SK-N-SH (cell line): Measurements from ENCODE around the gene UBASH3B. TPM values are rescaled to one million over a fixed set of nuclear protein-coding genes. Genes with fewer than 3 reads are reported as not detected.

ENCODE experiments used
- CTCF ChIA-PET: fragments of 300-600, 350-600 bp; formaldehyde crosslinking; extraction: SDS; loops from one replicate; lab custom pipeline; 2021; lab: Yijun Ruan, JAX
- POLR2A ChIA-PET: fragments of 350-600 bp; sonication (Branson Sonifier 250); formaldehyde crosslinking; extraction: SDS; loops from one replicate; lab custom pipeline; 2020; ENCODE audit warnings: antibody characterized with exemption, inconsistent platforms; lab: Yijun Ruan, JAX
- DNase-seq: peaks from one replicate; pipeline ENCODE4 v3.0.0; 2012
- H2AFZ ChIP-seq: fragments of 200-600 bp; sonication (generic); 2 replicates; pipeline ENCODE4 v1.8.1; 2016; ENCODE audit warnings: antibody characterized with exemption, mild to moderate bottlenecking, low read depth
- H3F3A ChIP-seq: fragments of 200-600 bp; sonication (generic); replicated peaks from 2 replicates; pipeline ENCODE3; 2016; ENCODE audit warnings: antibody characterized with exemption, mild to moderate bottlenecking; ENCODE audit not compliant: insufficient read depth
- H3K27ac ChIP-seq, 2 experiments: fragments of 200-500 bp in 1 of 2; fragments of 200-600 bp in 1 of 2; sonication (Bioruptor generic) in 1 of 2; sonication (generic), shearing (Covaris generic) in 1 of 2; 2 replicates each; pipeline versions ENCODE4 v1.5.1 to v1.6.1; 2014 to 2016; ENCODE audit warnings: low read depth in 2 of 2, inconsistent platforms in 1 of 2, low read length in 1 of 2, mild to moderate bottlenecking in 1 of 2, mixed read lengths in 1 of 2
- H3K27me3 ChIP-seq: fragments of 200-600 bp; sonication (generic), shearing (Covaris generic); 2 replicates; pipeline ENCODE4 v1.6.1; 2016; ENCODE audit warnings: mixed run types; ENCODE audit not compliant: insufficient read depth
- H3K36me3 ChIP-seq, 2 experiments: fragments of 200-500 bp in 1 of 2; fragments of 200-600 bp in 1 of 2; sonication (Bioruptor generic) in 1 of 2; sonication (generic) in 1 of 2; replicated peaks in 1 of 2; 2 replicates each; pipeline versions ENCODE3 to v1.5.1; 2014 to 2016; ENCODE audit warnings: low read length in 1 of 2, mild to moderate bottlenecking in 1 of 2; ENCODE audit not compliant: insufficient read depth in 2 of 2, control insufficient read depth in 1 of 2
- H3K4me1 ChIP-seq, 2 experiments: fragments of 200-500 bp in 1 of 2; fragments of 200-600 bp in 1 of 2; sonication (Bioruptor generic) in 1 of 2; sonication (generic), shearing (Covaris generic) in 1 of 2; 2 replicates each; pipeline versions ENCODE4 v1.5.1 to v1.6.1; 2014 to 2016; ENCODE audit warnings: low read depth in 1 of 2, low read length in 1 of 2, mixed run types in 1 of 2; ENCODE audit not compliant: insufficient read depth in 2 of 2, control insufficient read depth in 1 of 2
- H3K4me2 ChIP-seq: fragments of 200-600 bp; sonication (generic), shearing (Covaris generic); 2 replicates; pipeline ENCODE4 v1.6.1; 2017; ENCODE audit warnings: mixed run types
- H3K4me3 ChIP-seq, 2 experiments: fragments of 200-500 bp in 1 of 2; fragments of 200-600 bp in 1 of 2; sonication (Bioruptor generic) in 1 of 2; sonication (generic), shearing (Covaris generic) in 1 of 2; 2 replicates each; pipeline versions ENCODE4 v1.5.1 to v1.8.1; 2014 to 2016; ENCODE audit warnings: low read depth in 2 of 2, inconsistent platforms in 1 of 2, low read length in 1 of 2, mild to moderate bottlenecking in 1 of 2, mixed read lengths in 1 of 2, moderate library complexity in 1 of 2
- H3K79me2 ChIP-seq: fragments of 200-600 bp; sonication (generic); 2 replicates; pipeline ENCODE4 v1.8.1; 2017; ENCODE audit warnings: mild to moderate bottlenecking; ENCODE audit not compliant: insufficient read depth
- H3K9ac ChIP-seq: fragments of 200-600 bp; sonication (generic); 2 replicates; pipeline ENCODE4 v1.6.1; 2017; ENCODE audit warnings: mixed run types
- H3K9me2 ChIP-seq: fragments of 200-600 bp; sonication (generic); 2 replicates; pipeline ENCODE4 v1.6.1; 2017; ENCODE audit warnings: mixed run types
- H3K9me3 ChIP-seq: fragments of 200-600 bp; sonication (generic); 2 replicates; pipeline ENCODE4 v1.6.1; 2017; ENCODE audit warnings: mixed run types, mild to moderate bottlenecking, moderate library complexity
- H4K20me1 ChIP-seq: fragments of 200-600 bp; sonication (generic); 2 replicates; pipeline ENCODE4 v1.6.1; 2017; ENCODE audit warnings: mild to moderate bottlenecking, mixed run types; ENCODE audit not compliant: insufficient read depth
- EP300 ChIP-seq, 2 experiments: IDR thresholded peaks; 2 replicates each; pipeline versions ENCODE4 v1.4.0 to v1.6.1; 2012; ENCODE audit warnings: borderline replicate concordance in 1 of 2, low read depth in 1 of 2, low read length in 1 of 2
- EZH2phosphoT487 ChIP-seq: fragments of 200-600 bp; sonication (generic); IDR thresholded peaks from 2 replicates; pipeline ENCODE4 v1.6.1; 2017; ENCODE audit warnings: low read depth, mixed run types, mild to moderate bottlenecking, antibody characterized with exemption, moderate library complexity, borderline replicate concordance
- FOXJ3 ChIP-seq: sonication (generic); formaldehyde crosslinking; IDR thresholded peaks from 2 replicates; pipeline ENCODE4 v1.5.1; 2020; ENCODE audit warnings: mild to moderate bottlenecking, missing genetic modification reagents
- GABPA ChIP-seq: IDR thresholded peaks from 2 replicates; pipeline ENCODE4 v1.4.0; 2012; ENCODE audit warnings: low read depth, mild to moderate bottlenecking
- RAD21 ChIP-seq: IDR thresholded peaks from 2 replicates; pipeline ENCODE4 v1.6.1; 2012; ENCODE audit warnings: mild to moderate bottlenecking, low read length
- RCOR1 ChIP-seq: fragments of 150-350 bp; IDR thresholded peaks from 2 replicates; pipeline ENCODE4 v1.6.1; 2017; ENCODE audit warnings: antibody characterized with exemption, low read length
- TCF12 ChIP-seq: IDR thresholded peaks from 2 replicates; pipeline ENCODE4 v1.4.0; 2012
- WGBS: methylation state at CpG from one replicate; pipeline ENCODE4 v1.1.6; 2017; ENCODE audit warnings: low lambda C conversion rate; 5-methylcytosine and 5-hydroxymethylcytosine counted together
- polyA plus RNA-seq, 3 experiments: library from polyadenylated mRNA; depleted of rRNA; stranded (reverse); fragments of >200 nt; gene quantifications; 2 replicates each; pipeline ENCODE4 v1.2.3, GENCODE V29; 2012
- TF ChIP-seq, protein P1 (sequence below): IDR thresholded peaks from 2 replicates; pipeline ENCODE4 v1.6.1; 2012; ENCODE audit warnings: mild to moderate bottlenecking, low read depth, low read length, moderate library complexity
- TF ChIP-seq, protein P2 (sequence below): IDR thresholded peaks from 2 replicates; pipeline ENCODE4 v1.4.0; 2012; ENCODE audit warnings: low read depth, borderline replicate concordance

Gene UBASH3B
- polyA plus RNA-seq, 1 of the 3 experiments (the other 2 are of a cell fraction), result 10.4 TPM

DNA sequence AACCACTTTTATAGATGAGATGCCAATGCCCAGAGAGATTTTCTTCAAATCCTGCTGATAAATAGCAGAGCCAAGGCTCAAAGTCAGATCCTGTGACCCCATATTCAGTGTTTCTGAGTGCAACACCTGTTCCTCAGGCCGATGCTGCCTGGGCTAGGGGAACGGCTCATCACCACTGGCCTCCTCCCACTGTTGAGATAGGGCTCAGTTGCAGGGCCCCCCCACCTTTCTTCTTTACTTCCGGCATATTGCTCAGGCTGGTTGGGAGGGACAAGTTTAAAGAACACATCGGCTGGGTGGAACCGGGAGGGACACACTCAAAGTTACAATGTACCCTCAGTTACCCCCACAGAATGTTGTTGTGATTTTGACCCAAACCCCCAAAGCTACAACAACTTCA, 94.5 kb downstream of the UBASH3B start:
- Histone ChIP-seq H3K79me2 (peaks cover 31% of the 10 kb centered on the region), H4K20me1 (no peaks in the 10 kb centered on the region; the same call in 1 of the 2 replicates), H3K9me3 (no peaks in the 10 kb centered on the region), H3K4me1 (peaks cover 13 to 15% of the 10 kb centered on the region in 2 experiments; a peak in 3 of 4 replicates), H3K9me2 (no peaks in the 10 kb centered on the region), H3K27ac (no peak overlapping the region), H3K36me3 (peaks cover 0 to 3% of the 10 kb centered on the region in 2 experiments), H3K9ac (no peak overlapping the region), H3F3A (peaks cover 14% of the 10 kb centered on the region), H3K4me3 (no peak overlapping the region), H3K27me3 (no peaks in the 10 kb centered on the region), H2AFZ (no peak overlapping the region), H3K4me2 (no peak overlapping the region)
- 96% methylated on average over 5 of the region's 5 CpGs for WGBS
- ChIA-PET CTCF (interaction anchor here (1.1 to 1.6 kb wide), 2 partner anchors 26 to 104 kb away, joined by 3 read pairs; no protein-coding TSS in a partner anchor), POLR2A (no interaction called here)
- DNase-seq, result no peak
- TF ChIP-seq RCOR1, result no peak
- TF ChIP-seq GABPA, result no peak
- TF ChIP-seq RAD21, result no peak
- no peak for TF ChIP-seq TCF12
- TF ChIP-seq, protein P1, sequence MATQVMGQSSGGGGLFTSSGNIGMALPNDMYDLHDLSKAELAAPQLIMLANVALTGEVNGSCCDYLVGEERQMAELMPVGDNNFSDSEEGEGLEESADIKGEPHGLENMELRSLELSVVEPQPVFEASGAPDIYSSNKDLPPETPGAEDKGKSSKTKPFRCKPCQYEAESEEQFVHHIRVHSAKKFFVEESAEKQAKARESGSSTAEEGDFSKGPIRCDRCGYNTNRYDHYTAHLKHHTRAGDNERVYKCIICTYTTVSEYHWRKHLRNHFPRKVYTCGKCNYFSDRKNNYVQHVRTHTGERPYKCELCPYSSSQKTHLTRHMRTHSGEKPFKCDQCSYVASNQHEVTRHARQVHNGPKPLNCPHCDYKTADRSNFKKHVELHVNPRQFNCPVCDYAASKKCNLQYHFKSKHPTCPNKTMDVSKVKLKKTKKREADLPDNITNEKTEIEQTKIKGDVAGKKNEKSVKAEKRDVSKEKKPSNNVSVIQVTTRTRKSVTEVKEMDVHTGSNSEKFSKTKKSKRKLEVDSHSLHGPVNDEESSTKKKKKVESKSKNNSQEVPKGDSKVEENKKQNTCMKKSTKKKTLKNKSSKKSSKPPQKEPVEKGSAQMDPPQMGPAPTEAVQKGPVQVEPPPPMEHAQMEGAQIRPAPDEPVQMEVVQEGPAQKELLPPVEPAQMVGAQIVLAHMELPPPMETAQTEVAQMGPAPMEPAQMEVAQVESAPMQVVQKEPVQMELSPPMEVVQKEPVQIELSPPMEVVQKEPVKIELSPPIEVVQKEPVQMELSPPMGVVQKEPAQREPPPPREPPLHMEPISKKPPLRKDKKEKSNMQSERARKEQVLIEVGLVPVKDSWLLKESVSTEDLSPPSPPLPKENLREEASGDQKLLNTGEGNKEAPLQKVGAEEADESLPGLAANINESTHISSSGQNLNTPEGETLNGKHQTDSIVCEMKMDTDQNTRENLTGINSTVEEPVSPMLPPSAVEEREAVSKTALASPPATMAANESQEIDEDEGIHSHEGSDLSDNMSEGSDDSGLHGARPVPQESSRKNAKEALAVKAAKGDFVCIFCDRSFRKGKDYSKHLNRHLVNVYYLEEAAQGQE, result no peak

DNA sequence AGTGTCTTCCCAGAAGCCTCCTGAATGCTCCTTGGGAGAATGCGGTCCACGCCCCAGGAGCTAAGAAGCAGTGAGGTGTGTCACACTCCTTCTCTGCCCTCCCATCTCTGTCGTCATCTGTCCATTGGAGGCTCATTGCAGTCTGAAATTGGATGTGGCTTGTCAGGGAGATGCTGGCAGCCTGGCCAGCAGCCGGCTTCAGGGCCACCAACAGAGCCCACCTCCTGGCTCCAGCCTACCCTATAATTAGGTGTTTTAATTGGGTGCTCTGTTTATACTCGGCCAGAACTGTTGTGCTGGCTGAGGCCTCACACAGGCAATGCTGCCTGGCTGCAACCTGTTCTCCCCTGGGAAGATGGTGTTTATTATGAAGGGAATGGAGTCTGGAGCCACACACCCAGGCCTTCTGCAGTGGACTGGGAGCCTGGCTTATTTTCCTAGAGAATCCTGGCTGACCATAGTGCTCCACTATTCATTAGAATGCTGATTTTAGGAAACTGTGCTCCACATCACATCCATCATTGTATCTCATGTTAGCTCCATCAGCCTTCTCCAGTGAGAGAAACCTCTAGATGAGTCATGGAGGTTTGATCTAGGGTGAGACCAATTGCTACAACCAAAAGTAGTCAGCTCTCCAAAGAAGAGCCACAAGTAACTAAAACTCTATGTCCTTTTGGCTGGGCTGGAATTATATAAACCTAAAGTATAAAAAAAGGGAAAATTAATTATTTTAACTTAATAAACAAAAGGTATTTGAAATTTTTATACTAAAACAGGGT, 96.0 kb downstream of the UBASH3B start:
- DNase-seq, result peak; percentile 77
- POLR2A ChIA-PET, result no interaction called here

More for the DNA sequence above, 96.0 kb downstream of the UBASH3B start:
- H3K9me2 ChIP-seq, result no peaks in the 10 kb centered on the region
- H3K27ac ChIP-seq, result peak overlapping the region in 1 of 2 experiments; percentile 47; a peak in 1 of 4 replicates
- no peaks in the 10 kb centered on the region for H3K9me3 ChIP-seq
- H2AFZ ChIP-seq, result no peak overlapping the region
- H4K20me1 ChIP-seq, result no peaks in the 10 kb centered on the region; the same call in 1 of the 2 replicates
- peaks cover 14% of the 10 kb centered on the region for H3F3A ChIP-seq
- no peaks in the 10 kb centered on the region for H3K27me3 ChIP-seq
- H3K4me1 ChIP-seq, result peaks cover 13 to 19% of the 10 kb centered on the region in 2 experiments; a peak in 3 of 4 replicates
- no peak overlapping the region for H3K9ac ChIP-seq
- no peak overlapping the region for H3K4me2 ChIP-seq
- H3K79me2 ChIP-seq, result peaks cover 42% of the 10 kb centered on the region
- TF ChIP-seq FOXJ3 (CRISPR knock-in tag) (peak; percentile 52; the same call in 1 of the 2 replicates), RCOR1 (peak; percentile 62), EP300 (IDR thresholded peaks at IDR 0.05; ENCODE audit: borderline replicate concordance in 1 of 2, low read depth in 1 of 2, low read length in 1 of 2) (peak in 1 of 2 experiments; percentile 38; a peak in 1 of 4 replicates), EZH2phosphoT487 (no peak)
- TF ChIP-seq, protein P1, result no peak
- TF ChIP-seq, protein P2, sequence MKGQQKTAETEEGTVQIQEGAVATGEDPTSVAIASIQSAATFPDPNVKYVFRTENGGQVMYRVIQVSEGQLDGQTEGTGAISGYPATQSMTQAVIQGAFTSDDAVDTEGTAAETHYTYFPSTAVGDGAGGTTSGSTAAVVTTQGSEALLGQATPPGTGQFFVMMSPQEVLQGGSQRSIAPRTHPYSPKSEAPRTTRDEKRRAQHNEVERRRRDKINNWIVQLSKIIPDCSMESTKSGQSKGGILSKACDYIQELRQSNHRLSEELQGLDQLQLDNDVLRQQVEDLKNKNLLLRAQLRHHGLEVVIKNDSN, result no peak
- H3K4me3 ChIP-seq, result no peak overlapping the region
- whole genome bisulfite sequencing, result 80% methylated on average over 4 of the region's 5 CpGs
- CTCF ChIA-PET, result interaction anchor here (1.0 to 6.2 kb wide), 12 partner anchors 8 to 171 kb away, joined by 3 to 34 read pairs (median 3); partner anchors contain the start of gene UBASH3B
- peaks cover 0 to 3% of the 10 kb centered on the region in 2 experiments for H3K36me3 ChIP-seq
